Measurements from ENCODE around the gene NEU2.
"Not testable (repeated sequence)": the region's sequence is repeated elsewhere in the genome, so short reads cannot be mapped to it uniquely, and the experiment has no call there.

NEU2 gene

DNA sequence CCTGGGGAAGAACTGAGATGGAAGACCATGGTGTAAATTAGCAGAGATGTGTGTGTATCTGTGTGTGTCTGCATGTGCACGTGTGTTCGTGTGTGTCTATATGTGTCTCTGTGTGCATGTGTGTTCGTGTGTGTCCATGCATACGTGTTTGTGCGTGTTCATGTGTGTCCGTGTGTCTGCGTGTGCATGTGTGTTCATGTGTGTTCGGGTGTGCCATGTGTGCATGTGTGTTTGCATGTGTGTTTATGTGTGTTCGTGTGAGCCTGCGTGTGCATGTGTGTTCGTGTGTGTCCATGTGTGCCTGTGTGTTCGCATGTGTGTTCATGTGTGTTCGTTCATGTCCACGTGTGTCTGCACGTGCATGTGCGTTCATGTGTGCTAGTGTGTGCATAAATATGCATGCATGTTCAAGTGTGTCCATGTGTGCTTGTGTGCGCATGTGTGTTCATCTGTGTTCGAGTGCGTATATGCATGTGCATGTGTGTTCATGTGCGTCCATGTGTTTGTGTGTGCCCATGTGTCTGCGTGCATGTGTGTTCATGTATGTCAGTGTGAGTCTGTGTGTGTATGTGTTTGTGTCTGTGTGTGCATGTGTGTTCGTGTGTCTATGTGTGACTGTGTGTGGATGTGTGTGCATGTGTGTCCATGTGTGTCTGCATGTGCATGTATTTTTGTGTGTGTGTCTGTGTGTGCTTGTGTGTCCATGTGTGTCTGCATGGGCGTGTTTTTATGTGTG, 3.1 kb downstream of the NEU2 start:
- no peak for DNase-seq

DNA sequence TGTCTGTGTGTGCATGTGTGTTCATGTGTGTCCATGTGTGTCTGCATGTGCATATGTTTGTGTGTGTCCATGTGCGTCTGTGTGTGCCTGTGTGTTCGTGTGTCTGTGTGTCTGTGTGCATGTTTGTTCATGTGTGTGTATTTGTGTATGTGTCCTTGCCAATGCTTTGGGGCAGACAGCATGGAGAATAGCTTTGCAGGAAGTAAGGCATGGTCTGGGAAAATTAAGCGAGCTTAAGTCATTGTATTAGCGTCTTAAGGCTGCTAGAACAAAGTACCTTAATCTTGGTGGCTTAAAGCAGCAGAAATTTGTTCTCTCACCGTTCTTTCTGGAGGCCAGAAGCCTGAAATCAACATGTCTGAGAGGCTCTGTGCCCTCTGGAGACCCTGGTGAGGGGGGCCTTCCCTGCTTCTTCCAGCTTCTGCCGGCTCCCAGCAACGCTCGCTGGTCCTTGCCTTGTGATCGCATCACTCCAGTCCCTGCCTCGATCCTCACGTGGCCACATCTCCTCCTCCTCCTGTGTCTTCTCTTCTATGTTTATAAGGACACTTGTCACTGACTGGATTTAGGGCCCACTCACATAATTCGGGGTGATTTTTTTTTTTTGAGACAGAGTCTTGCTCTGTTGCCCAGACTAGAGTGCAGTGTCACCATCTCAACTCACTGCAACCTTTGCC, 3.8 kb downstream of the NEU2 start:
- no peak for DNase-seq

- DNase-seq, result no peak
These were observed 4.6 kb downstream of the NEU2 start for GRCh38 chr2:233037078-233037477.

- no peak for DNase-seq
These were observed 6.9 kb downstream of the NEU2 start for GRCh38 chr2:233039212-233039845.

- no peak for DNase-seq
These were observed 7.5 kb downstream of the NEU2 start for GRCh38 chr2:233039846-233040530.

GRCh38 chr2:233040571-233040970, 8.1 kb downstream of the NEU2 start:
- DNase-seq, result no peak

- DNase-seq, result peak; percentile 10
These were observed 9.4 kb downstream of the NEU2 start for GRCh38 chr2:233041722-233042323.

GRCh38 chr2:233042549-233042948, 10.1 kb downstream of the NEU2 start:
- no peak for DNase-seq

GRCh38 chr2:233044974-233045605, 12.6 kb downstream of the NEU2 start:
- no peak for DNase-seq

GRCh38 chr2:233047206-233047605, 14.7 kb downstream of the NEU2 start:
- DNase-seq, result no peak

GRCh38 chr2:233047667-233048066, 15.2 kb downstream of the NEU2 start:
- no peak for DNase-seq

DNA sequence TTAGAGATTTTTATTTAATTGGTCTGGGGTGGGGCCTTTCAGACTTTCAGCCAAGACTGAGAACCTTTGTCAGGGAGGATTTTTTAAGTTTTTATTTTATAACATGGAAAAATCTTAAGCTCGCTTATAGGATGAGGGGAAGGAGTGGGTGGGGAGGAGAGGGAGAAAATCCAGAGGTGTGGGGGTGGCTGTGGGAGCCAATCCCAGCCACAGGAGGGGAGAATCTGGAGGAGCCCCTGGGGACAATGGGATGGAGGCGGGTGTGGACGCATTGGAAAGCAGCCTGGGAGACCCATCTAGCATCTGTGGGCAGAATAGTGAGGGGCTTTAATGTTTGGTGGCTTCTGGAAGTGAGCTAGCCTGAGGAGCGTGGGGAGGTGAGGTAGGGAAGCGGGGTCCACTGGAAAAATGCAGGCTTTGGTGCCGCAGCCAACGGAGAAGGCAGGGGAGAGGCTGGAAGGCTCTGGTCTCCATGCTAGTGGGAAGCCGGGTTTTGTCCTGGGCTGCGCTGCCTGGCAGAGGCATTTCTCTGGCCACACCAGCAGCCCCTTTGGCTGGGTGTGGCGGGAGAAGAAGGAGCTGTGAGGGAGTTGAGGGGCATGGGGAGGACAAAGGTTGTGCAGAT, 16.2 kb downstream of the NEU2 start:
- DNase-seq, result no peak

GRCh38 chr2:233049194-233049761, 16.8 kb downstream of the NEU2 start:
- DNase-seq, result no peak

DNA sequence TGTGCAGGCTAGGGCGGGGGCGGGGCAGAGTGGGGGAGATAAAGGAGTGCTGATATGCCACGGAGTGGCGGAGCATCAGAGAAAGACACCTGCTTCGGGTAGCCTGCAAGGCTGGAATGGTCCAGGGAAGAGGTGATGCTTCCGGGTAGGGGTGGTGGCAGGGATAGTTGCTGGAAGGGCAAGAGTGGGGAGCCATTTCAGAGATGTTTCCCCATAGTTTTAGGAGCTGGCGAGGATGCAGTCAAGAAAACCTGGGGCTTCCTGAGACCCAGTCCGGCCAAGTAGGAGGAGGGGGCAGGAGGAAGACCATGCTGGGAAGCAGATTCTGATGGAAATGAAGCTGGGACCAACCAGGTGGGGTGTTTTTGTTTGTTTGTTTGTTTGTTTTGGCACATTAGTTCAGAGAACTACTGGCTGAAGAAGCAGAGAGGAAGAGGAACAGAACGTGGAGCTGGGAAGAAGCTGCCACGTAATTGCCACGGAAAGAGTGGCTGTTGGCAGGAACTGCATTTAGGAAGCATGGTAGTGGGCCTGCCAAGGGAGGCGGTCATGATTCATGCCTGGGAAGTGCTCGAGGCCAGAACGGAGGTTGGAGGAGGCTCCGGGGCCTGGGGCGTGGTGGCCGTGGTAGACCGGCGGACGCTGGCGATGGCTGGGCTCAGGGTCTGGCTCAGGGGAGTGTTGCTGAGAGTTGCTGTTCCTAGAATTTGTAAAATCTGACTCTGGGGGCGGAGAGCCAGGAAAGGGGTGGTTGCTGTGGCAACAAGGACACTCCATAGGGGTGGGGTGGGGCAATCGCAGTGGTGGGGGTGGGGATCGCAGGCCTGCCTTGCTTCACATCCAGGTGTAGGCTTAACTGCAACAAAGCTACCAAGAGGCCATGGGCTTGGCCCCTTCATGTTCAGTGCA, 19.0 kb downstream of the NEU2 start:
- peak; percentile 31 for DNase-seq

GRCh38 chr2:233052517-233052916, 20.0 kb downstream of the NEU2 start:
- DNase-seq, result not testable (repeated sequence)

DNA sequence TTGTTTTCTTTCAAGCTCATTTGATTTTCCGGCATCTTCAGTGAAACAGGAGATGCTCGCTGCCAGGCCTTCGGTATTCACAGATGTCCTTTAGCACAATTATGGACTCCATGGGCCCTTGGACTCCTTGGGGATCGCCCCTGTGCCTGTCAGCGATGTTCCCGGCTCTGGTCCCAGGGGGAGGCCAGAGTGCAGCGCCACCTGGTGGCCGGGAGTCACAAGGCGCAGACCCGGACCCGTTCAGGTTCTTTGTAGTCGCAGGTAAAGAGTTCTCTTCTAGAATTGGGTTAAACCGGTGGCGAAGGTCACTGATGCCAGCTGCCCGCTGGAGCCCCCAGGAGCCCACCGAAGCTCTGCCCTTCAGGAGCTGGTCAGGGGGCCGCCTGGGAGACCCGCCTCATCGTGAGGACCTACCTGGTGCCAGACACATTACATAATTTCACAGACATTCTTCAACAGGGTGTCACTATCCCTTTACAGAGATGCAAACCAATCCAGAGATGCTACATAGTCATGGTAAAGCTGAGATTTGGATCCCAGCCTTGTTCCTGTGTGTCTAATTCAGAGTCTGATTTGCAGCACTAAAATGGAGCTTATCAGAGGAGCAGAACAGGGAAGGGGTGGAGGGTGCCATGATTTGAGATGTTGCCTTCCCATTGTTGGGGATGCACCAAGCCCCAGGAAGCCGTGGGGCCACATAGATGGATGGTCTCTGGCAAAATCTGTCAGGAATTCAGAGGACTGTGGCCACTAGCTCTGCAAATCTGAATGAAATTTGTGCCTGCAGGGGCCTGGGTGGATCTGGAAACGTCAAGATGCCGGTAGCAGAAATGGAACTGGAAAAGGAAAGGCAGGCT, 21.7 kb downstream of the NEU2 start:
- peak; percentile 77 for DNase-seq

GRCh38 chr2:233055362-233055761, 22.9 kb downstream of the NEU2 start:
- DNase-seq, result no peak

DNA sequence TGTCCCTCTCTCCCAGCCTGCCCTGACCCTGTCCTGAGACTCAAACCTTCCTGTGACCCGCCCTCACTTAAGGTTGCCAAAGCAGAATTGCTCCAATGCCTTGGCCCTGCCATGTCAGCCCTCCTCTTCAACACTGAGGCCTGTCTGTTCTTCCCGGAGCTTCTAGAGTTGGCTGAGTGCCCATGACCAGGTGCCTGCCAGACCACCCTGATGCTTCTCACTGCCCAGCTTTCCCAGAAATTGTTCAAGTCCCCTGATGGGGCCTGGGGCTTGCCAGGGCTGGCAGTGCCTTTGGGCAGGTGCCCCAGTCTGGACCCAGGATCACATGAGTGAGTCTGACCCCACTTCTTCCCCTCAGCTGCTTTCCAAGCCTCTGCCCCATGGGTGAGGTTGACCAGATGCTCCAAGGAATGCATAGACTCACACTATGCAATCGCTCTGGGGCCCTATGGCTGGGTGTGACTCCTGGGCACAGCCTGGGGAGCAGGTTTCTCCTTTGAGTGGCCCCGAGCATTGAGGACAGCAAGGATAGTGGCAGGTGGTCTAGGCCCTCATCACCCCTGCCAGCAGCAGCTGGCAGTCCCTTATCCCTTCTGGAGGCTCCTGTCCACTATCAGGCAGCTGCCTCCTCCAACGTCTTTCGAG, 24.6 kb downstream of the NEU2 start:
- no peak for DNase-seq
